ENCODE results near the gene TRIM26.

- TF ChIP-seq HOXA3 (CRISPR knock-in tag; IDR thresholded peaks at IDR 0.05) (no peak), CTCF (CRISPR knock-in tag; IDR thresholded peaks at IDR 0.05) (no peak), TARDBP (CRISPR knock-in tag; IDR thresholded peaks at IDR 0.05) (no peak)
These were observed 10.1 kb upstream of the TRIM26 start for GRCh38 chr6:30223339-30223738.
